ENCODE data around the gene OAS3.

OAS3 gene

GRCh38 chr12:113002155-113002554 is 63.9 kb downstream of the OAS3 start:
- H3K9me3 Mint-ChIP-seq = no peaks in the 10 kb centered on the region
- no peak overlapping the region for H3K27ac Mint-ChIP-seq
- H3K4me1 Mint-ChIP-seq = peaks cover 3% of the 10 kb centered on the region
- H3K36me3 Mint-ChIP-seq = peaks cover 24% of the 10 kb centered on the region
- H3K4me3 Mint-ChIP-seq = no peak overlapping the region
- no peaks in the 10 kb centered on the region for H3K27me3 Mint-ChIP-seq

GRCh38 chr12:113002676-113003075 is 64.4 kb downstream of the OAS3 start:
- H3K36me3 Mint-ChIP-seq = peaks cover 21% of the 10 kb centered on the region
- H3K4me1 Mint-ChIP-seq = no peaks in the 10 kb centered on the region
- no peak overlapping the region for H3K4me3 Mint-ChIP-seq
- no peaks in the 10 kb centered on the region for H3K9me3 Mint-ChIP-seq
- no peak overlapping the region for H3K27ac Mint-ChIP-seq
- H3K27me3 Mint-ChIP-seq = no peaks in the 10 kb centered on the region

- H3K27me3 Mint-ChIP-seq = no peaks in the 10 kb centered on the region
- peaks cover 22% of the 10 kb centered on the region for H3K36me3 Mint-ChIP-seq
- no peak overlapping the region for H3K27ac Mint-ChIP-seq
- no peak overlapping the region for H3K4me3 Mint-ChIP-seq
- no peaks in the 10 kb centered on the region for H3K4me1 Mint-ChIP-seq
- no peaks in the 10 kb centered on the region for H3K9me3 Mint-ChIP-seq
Observed at GRCh38 chr12:113003636-113004035, 65.4 kb downstream of the OAS3 start.

GRCh38 chr12:113005762-113006161 is 67.5 kb downstream of the OAS3 start:
- H3K36me3 Mint-ChIP-seq = peaks cover 29% of the 10 kb centered on the region
- peaks cover 4% of the 10 kb centered on the region for H3K9me3 Mint-ChIP-seq
- H3K27ac Mint-ChIP-seq = no peak overlapping the region
- H3K27me3 Mint-ChIP-seq = no peaks in the 10 kb centered on the region
- no peak overlapping the region for H3K4me3 Mint-ChIP-seq
- H3K4me1 Mint-ChIP-seq = no peaks in the 10 kb centered on the region

- no peak overlapping the region for H3K4me3 Mint-ChIP-seq
- H3K4me1 Mint-ChIP-seq = no peaks in the 10 kb centered on the region
- no peak overlapping the region for H3K27ac Mint-ChIP-seq
- peaks cover 8% of the 10 kb centered on the region for H3K9me3 Mint-ChIP-seq
- H3K36me3 Mint-ChIP-seq = peaks cover 34% of the 10 kb centered on the region
- H3K27me3 Mint-ChIP-seq = no peaks in the 10 kb centered on the region
Observed at GRCh38 chr12:113006206-113006605, 67.9 kb downstream of the OAS3 start.

GRCh38 chr12:113006641-113007040 is 68.4 kb downstream of the OAS3 start:
- Mint-ChIP-seq H3K27me3 (no peaks in the 10 kb centered on the region), H3K9me3 (peaks cover 8% of the 10 kb centered on the region), H3K27ac (no peak overlapping the region), H3K36me3 (peaks cover 38% of the 10 kb centered on the region), H3K4me3 (no peak overlapping the region), H3K4me1 (no peaks in the 10 kb centered on the region)

GRCh38 chr12:113007166-113007565 is 68.9 kb downstream of the OAS3 start:
- Mint-ChIP-seq H3K4me1 (no peaks in the 10 kb centered on the region), H3K36me3 (peaks cover 41% of the 10 kb centered on the region), H3K27me3 (no peaks in the 10 kb centered on the region), H3K4me3 (no peak overlapping the region), H3K27ac (no peak overlapping the region), H3K9me3 (peaks cover 8% of the 10 kb centered on the region)

GRCh38 chr12:113010701-113011100 is 72.4 kb downstream of the OAS3 start:
- no peak overlapping the region for H3K4me3 Mint-ChIP-seq
- peaks cover 40% of the 10 kb centered on the region for H3K36me3 Mint-ChIP-seq
- no peak overlapping the region for H3K27ac Mint-ChIP-seq
- peaks cover 8% of the 10 kb centered on the region for H3K9me3 Mint-ChIP-seq
- no peaks in the 10 kb centered on the region for H3K27me3 Mint-ChIP-seq
- H3K4me1 Mint-ChIP-seq = no peaks in the 10 kb centered on the region

- Mint-ChIP-seq H3K4me3 (no peak overlapping the region), H3K4me1 (no peaks in the 10 kb centered on the region), H3K36me3 (peaks cover 22% of the 10 kb centered on the region), H3K9me3 (peaks cover 8% of the 10 kb centered on the region), H3K27me3 (no peaks in the 10 kb centered on the region), H3K27ac (no peak overlapping the region)
Observed at GRCh38 chr12:113014565-113014964, 76.3 kb downstream of the OAS3 start.

GRCh38 chr12:113016796-113017195 is 78.5 kb downstream of the OAS3 start:
- no peak overlapping the region for H3K4me3 Mint-ChIP-seq
- H3K27me3 Mint-ChIP-seq = no peaks in the 10 kb centered on the region
- no peak overlapping the region for H3K27ac Mint-ChIP-seq
- H3K4me1 Mint-ChIP-seq = no peaks in the 10 kb centered on the region
- H3K36me3 Mint-ChIP-seq = peaks cover 2% of the 10 kb centered on the region
- no peaks in the 10 kb centered on the region for H3K9me3 Mint-ChIP-seq

- Mint-ChIP-seq H3K4me3 (no peak overlapping the region), H3K27ac (no peak overlapping the region), H3K9me3 (no peaks in the 10 kb centered on the region), H3K27me3 (no peaks in the 10 kb centered on the region), H3K4me1 (no peaks in the 10 kb centered on the region), H3K36me3 (no peaks in the 10 kb centered on the region)
Observed at GRCh38 chr12:113019025-113019424, 80.8 kb downstream of the OAS3 start.

- Mint-ChIP-seq H3K27ac (no peak overlapping the region), H3K4me1 (no peaks in the 10 kb centered on the region), H3K4me3 (no peak overlapping the region), H3K9me3 (no peaks in the 10 kb centered on the region), H3K27me3 (no peaks in the 10 kb centered on the region), H3K36me3 (no peaks in the 10 kb centered on the region)
Observed at GRCh38 chr12:113021500-113021899, 83.2 kb downstream of the OAS3 start.
